Right cardiac atrium (tissue), 5 donors: Measurements from ENCODE around the gene SEMA5A. TPM values are rescaled to one million over a fixed set of nuclear protein-coding genes. Genes with fewer than 3 reads are reported as not detected.

Experiments used
- ATAC-seq, 2 donors: fragments of 200-7000 bp; cut with Tn5 transposase; one replicate each; pipeline versions ENCODE4 v1.8.0 to v1.9.1; 2020; ENCODE audit warnings: moderate library complexity in 2 of 2, mild to moderate bottlenecking in 1 of 2
- DNase-seq, 3 donors: peaks; one replicate each; pipeline ENCODE4 v3.0.0-alpha.2; 2020
- H3K27ac ChIP-seq: one replicate; pipeline ENCODE4 v1.5.1; 2013; ENCODE audit warnings: mild to moderate bottlenecking, low read length, control low read depth, moderate library complexity
- H3K27me3 ChIP-seq: one replicate; pipeline ENCODE4 v1.6.1; 2013; ENCODE audit not compliant: control insufficient read depth, insufficient read depth
- H3K4me1 ChIP-seq: one replicate; pipeline ENCODE4 v1.6.1; 2013; ENCODE audit warnings: low read length; ENCODE audit not compliant: control insufficient read depth, insufficient read depth
- H3K4me3 ChIP-seq: one replicate; pipeline ENCODE4 v1.5.1; 2013; ENCODE audit warnings: low read length, control low read depth
- H3K9me3 ChIP-seq: one replicate; pipeline ENCODE4 v1.6.1; 2013; ENCODE audit warnings: low read length; ENCODE audit not compliant: control insufficient read depth
- WGBS: extraction: QIAGEN DNeasy Blood & Tissue Kit; methylation state at CpG from one replicate; pipeline ENCODE4 v1.1.7; 2013; 5-methylcytosine and 5-hydroxymethylcytosine counted together
- intact Hi-C, 4 donors: fragments of 100-400 bp; cut with DNase I; formaldehyde crosslinking; loops; one replicate each; pipeline versions ENCODE4 v1.11.0 to v1.14.0; 2022 to 2023
- long read RNA-seq, 4 donors: library from polyadenylated mRNA; unstranded; transcript quantifications; one replicate each; pipeline ENCODE4 v2.0.0, GENCODE V29; 2020 to 2021
- polyA plus RNA-seq: library from polyadenylated mRNA; stranded (reverse); fragments of 200-250 nt; gene quantifications from one replicate; pipeline ENCODE4 v1.2.3, GENCODE V29; 2013
- total RNA-seq, 4 donors: library from RNA; stranded (reverse); fragmentation: NEBNext Ultra II Directional; extraction: Animal tissue kit (Norgen Biotek cat#: 25700); gene quantifications; one replicate each; pipeline ENCODE4 v1.2.1, GENCODE V29; 2021
- donor health status: healthy with polysubstance abuse.
- donor health status: DM: no; HTN: yes; CAD: no.
- donor health status: DM: no; HTN: no; CAD: no.
- donor health status: DM: no; HTN: yes; CAD: no; lungs with severe emphysema.
- donor health status: DM: yes; HTN: yes; CAD: no.

Gene SEMA5A, protein sequence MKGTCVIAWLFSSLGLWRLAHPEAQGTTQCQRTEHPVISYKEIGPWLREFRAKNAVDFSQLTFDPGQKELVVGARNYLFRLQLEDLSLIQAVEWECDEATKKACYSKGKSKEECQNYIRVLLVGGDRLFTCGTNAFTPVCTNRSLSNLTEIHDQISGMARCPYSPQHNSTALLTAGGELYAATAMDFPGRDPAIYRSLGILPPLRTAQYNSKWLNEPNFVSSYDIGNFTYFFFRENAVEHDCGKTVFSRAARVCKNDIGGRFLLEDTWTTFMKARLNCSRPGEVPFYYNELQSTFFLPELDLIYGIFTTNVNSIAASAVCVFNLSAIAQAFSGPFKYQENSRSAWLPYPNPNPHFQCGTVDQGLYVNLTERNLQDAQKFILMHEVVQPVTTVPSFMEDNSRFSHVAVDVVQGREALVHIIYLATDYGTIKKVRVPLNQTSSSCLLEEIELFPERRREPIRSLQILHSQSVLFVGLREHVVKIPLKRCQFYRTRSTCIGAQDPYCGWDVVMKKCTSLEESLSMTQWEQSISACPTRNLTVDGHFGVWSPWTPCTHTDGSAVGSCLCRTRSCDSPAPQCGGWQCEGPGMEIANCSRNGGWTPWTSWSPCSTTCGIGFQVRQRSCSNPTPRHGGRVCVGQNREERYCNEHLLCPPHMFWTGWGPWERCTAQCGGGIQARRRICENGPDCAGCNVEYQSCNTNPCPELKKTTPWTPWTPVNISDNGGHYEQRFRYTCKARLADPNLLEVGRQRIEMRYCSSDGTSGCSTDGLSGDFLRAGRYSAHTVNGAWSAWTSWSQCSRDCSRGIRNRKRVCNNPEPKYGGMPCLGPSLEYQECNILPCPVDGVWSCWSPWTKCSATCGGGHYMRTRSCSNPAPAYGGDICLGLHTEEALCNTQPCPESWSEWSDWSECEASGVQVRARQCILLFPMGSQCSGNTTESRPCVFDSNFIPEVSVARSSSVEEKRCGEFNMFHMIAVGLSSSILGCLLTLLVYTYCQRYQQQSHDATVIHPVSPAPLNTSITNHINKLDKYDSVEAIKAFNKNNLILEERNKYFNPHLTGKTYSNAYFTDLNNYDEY
- 10 to 100 TPM; 23.2 to 28.2 (median 25.3) TPM for total RNA-seq
- 6.7 TPM for polyA plus RNA-seq
- long read RNA-seq, donor 1, partial matches to known transcripts, result 3 of 19 reads
- long read RNA-seq, donor 1, other reads (novel, unspliced or antisense), result 16 of 19 reads
- long read RNA-seq, donor 2, partial matches to known transcripts, result 1 of 7 reads
- long read RNA-seq, donor 2, other reads (novel, unspliced or antisense), result 6 of 7 reads
- long read RNA-seq, donor 3, full-length matches to known transcripts, result 1 of 20 reads
- long read RNA-seq, donor 3, partial matches to known transcripts, result 11 of 20 reads
- long read RNA-seq, donor 3, other reads (novel, unspliced or antisense), result 8 of 20 reads
- long read RNA-seq, donor 4, partial matches to known transcripts, result 1 of 3 reads
- long read RNA-seq, donor 4, other reads (novel, unspliced or antisense), result 2 of 3 reads

DNA sequence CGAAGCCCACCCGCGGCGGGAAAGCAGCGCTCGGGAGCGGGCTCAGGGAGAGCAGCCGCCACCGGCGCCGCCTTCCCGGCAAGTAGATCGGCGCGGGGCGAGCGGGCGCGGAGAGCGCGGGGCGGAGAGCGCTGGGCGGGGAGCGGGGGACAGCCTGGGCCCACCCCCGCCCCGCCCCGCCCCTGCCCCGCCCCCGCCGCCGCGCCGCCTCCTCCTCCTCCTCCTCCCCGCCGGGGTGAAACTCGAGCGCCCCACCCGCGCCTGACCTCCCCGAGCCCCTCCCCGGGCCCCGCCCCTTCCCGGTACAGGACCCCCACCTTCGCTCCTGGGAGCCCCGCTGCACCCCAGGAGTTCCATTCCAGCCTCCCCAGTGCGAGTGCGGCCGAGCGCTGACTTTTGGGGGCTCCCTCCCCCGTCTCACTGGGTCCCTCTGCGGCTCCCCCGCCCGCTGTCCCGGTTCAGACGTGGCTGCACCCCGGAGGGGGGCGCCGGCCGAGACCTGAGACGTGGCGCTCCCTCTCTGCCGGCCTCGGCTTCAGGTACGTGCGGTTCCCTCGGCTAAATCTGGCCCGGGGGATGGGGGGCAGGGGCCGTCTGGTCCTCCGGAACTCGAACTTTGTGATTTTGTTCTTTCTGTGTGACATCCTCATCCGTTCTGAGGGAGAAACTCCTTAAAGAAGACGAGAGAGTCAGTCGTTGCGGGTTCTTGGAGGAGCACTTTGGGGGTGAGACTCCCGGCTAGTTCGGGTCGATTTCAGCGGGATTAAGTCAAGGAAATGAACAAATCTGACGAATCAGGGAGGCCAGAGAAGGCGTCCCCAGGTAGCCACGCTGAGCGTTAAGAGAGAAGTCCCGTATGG is at the start of gene SEMA5A:
Gene SEMA5A (minus strand): TSS at position 84 of the 860 bp plus-strand sequence. CDS start 166,129 bp downstream, outside the sequence.
- peak; percentile 85 to 89 for ATAC-seq
- WGBS, result 2% methylated on average over 82 of the region's 84 CpGs
- Histone ChIP-seq H3K9me3 (no peaks in the 10 kb centered on the region), H3K4me1 (no peaks in the 10 kb centered on the region), H3K27me3 (no peaks in the 10 kb centered on the region), H3K27ac (peak within 1 kb of the TSS; percentile 37), H3K4me3 (peak within 1 kb of the TSS; percentile 81)
- intact Hi-C loops, result loop anchor here in 2 of 4 donors (5.0 to 10.0 kb wide), 3 partner anchors 181 to 261 kb away; no protein-coding TSS in a partner anchor
- DNase-seq, result peak; percentile 79 to 92 (median 90)

DNA sequence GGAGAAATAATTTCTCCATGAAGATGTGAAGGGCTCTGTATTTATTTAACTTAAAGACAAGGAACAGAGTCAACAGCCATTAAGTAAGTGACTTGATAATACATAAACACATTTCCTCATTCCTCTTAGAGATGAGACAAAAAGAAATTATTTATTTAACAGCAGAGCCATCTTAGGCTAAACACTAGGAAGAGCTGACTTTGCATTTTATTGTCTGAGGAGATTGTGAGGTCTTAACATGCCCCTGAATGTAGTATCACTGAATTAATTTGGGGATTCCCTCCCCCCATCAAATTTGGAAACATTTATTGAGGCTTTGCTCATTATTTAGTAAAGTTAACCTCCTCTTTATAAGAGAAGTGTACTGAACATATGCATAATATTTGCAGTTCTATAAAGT is 49.0 kb upstream of the SEMA5A start:
- no peak for DNase-seq
- intact Hi-C loops, result no loop called here
- H3K4me1 ChIP-seq, result no peaks in the 10 kb centered on the region

DNA sequence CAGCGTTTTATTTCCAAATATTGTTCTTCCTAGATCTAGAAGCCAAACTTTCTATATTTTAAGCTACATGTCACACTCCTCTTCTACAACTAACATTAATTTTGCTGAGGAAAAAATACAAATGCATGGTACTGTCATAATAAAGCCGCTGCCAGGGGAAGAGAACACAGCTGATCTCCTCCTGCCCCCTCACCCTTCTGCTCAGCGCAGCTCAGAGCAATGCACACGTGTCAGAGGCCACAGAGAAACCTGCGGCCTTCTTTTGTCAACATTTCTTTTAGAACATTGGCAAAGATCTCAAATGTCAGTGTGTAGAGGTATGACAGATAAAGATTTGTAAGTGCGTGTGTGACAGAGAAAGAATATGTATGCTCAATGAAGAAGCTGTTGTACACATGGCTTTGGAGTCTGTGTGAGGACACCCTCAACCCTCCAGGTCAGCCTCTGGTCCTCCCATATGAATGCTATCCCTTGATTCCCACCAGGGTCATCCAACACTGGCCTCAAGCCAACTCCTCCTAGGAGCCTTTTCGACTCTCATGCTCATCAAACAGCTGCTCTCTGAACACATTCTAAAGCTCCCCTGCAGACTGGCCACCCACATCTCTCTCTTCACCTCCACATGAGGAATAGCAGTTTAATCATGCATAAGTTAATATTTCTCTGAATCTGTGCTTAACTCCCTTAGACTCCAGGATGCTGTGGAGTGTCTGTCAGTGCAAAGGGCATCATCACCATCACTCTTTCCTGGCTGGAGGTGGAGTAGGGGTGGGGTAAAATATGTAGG is 43.4 kb upstream of the SEMA5A start:
- no peak for DNase-seq
- Histone ChIP-seq H3K4me1 (no peaks in the 10 kb centered on the region), H3K9me3 (peaks cover 4% of the 10 kb centered on the region), H3K27me3 (no peaks in the 10 kb centered on the region), H3K27ac (no peak overlapping the region), H3K4me3 (no peak overlapping the region)
- intact Hi-C loops, result no loop called here
- 80% methylated on average over 7 of the region's 7 CpGs for WGBS
- ATAC-seq, result no peak

More for the DNA sequence above, 49.0 kb upstream of the SEMA5A start:
- ATAC-seq, result no peak
- Histone ChIP-seq H3K27ac (no peak overlapping the region), H3K9me3 (peaks cover 6% of the 10 kb centered on the region), H3K27me3 (no peaks in the 10 kb centered on the region), H3K4me3 (no peak overlapping the region)

DNA sequence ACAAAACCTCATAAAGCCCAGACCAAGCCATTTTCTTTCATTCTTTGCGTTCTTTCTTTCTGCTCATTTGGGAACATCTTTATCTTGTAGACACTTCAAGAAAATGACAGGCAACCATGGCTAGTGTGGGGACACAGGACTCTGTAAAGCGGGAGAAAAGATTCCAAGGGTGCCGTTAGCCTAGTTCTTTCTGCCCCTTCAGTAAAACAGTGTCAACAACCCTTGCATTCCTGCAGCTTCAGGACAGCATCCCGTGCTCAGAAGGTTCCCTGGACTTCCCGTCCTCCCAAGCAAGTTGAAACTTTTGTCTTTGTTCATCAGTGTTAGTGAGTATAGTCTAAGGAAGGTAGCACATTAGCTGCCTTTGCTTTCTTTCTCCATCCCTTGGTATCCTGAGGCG is 42.4 kb upstream of the SEMA5A start:
- DNase-seq (no peak), ATAC-seq (no peak)
- 70% methylated on average over 6 of the region's 6 CpGs for WGBS
- no peak overlapping the region for H3K27ac ChIP-seq
- H3K4me1 ChIP-seq, result no peaks in the 10 kb centered on the region
- no peak overlapping the region for H3K4me3 ChIP-seq
- H3K9me3 ChIP-seq, result peaks cover 4% of the 10 kb centered on the region
- intact Hi-C loops, result no loop called here
- no peaks in the 10 kb centered on the region for H3K27me3 ChIP-seq

DNA sequence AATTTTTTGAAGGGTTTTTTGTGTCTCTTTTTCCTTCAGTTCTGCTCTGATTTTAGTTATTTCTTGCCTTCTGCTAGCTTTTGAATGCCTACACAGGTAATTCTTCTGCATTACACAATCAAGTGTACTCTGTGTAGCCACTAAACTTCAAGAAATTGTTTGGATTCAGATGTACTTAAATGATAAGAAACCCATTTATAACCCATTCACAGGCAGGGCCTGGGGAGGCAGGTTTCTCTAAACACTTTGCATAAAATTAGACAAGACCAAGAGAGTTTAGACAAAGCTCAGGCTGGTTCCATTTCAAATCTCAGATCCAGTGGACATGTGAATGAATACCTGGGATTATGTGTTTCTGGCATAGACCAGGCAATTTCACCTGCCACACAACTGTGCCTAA is 41.3 kb upstream of the SEMA5A start:
- DNase-seq (no peak), ATAC-seq (no peak)
- Histone ChIP-seq H3K4me1 (no peaks in the 10 kb centered on the region), H3K4me3 (no peak overlapping the region), H3K27ac (no peak overlapping the region), H3K9me3 (peaks cover 6% of the 10 kb centered on the region), H3K27me3 (no peaks in the 10 kb centered on the region)
- intact Hi-C loops, result no loop called here

DNA sequence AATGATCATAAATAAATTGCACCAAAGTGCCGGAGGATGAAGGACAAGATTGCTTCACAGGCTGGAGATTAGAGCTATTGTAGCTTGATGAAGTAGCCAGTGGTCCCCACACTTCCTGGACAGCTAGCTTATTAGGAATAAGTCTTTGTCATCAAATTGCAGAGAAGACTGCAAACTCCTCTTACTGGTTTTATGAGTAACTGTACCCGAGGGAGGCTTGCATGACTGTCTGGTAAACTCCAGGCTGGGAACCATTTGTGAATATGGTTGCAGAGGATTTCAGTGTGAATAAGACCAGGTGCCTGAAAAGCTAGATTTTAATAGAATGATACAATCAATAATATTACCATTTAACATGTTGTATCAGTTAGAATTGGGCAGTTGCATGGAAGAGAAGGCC is 36.5 kb upstream of the SEMA5A start:
- WGBS, result 79% methylated on average over 2 of the region's 2 CpGs
- intact Hi-C loops, result no loop called here
- ATAC-seq, result no peak
- no peaks in the 10 kb centered on the region for H3K4me1 ChIP-seq
- no peak overlapping the region for H3K27ac ChIP-seq
- H3K27me3 ChIP-seq, result no peaks in the 10 kb centered on the region
- no peak overlapping the region for H3K4me3 ChIP-seq
- peaks cover 13% of the 10 kb centered on the region for H3K9me3 ChIP-seq
- DNase-seq, result no peak

DNA sequence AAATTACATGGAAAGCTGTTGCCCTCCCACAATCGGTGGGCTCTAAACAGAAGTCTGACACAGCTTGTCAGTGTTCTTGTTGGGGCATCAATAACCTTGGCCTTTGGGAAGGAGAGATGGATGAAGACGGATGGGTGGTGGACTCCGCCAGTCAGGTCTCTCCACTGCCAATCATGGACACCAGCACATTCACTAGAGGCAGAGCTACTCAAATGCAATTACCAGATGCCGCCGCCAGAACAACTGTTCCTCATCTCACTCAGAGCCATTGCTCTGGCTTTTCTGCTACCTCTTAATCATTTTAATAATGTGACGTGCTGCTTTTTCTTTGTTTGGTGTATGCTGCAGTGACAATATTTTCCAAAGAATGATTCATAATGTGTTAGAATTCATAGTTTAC is 27.9 kb upstream of the SEMA5A start:
- intact Hi-C loops, result no loop called here
- 92% methylated on average over 6 of the region's 6 CpGs for WGBS
- Histone ChIP-seq H3K27me3 (no peaks in the 10 kb centered on the region), H3K4me3 (no peak overlapping the region), H3K27ac (no peak overlapping the region), H3K9me3 (peaks cover 8% of the 10 kb centered on the region), H3K4me1 (no peaks in the 10 kb centered on the region)
- ATAC-seq (no peak), DNase-seq (peak in 1 of 3 donors; percentile 20)

DNA sequence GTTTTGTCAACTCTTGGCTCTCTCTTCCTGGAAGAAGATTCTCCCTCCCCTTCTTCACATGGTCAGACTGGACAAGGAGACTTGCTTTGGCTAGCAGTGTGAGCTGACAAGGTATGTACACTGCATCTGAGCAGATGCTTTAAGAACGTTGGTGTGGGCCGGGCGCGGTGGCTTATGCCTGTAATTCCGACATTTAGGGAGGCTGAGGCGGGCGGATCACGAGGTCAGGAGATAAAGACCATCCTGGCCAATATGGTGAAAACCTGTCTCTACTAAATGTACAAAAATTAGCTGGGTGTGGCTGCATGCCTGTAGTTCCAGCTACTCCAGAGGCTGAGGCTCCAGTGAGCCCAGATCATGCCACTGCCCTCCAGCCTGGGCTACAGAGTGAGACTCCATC is 26.4 kb upstream of the SEMA5A start:
- no peaks in the 10 kb centered on the region for H3K27me3 ChIP-seq
- intact Hi-C loops, result no loop called here
- H3K27ac ChIP-seq, result no peak overlapping the region
- 82% methylated on average over 8 of the region's 8 CpGs for WGBS
- H3K4me3 ChIP-seq, result no peak overlapping the region
- H3K9me3 ChIP-seq, result peaks cover 4% of the 10 kb centered on the region
- no peaks in the 10 kb centered on the region for H3K4me1 ChIP-seq
- ATAC-seq (no peak), DNase-seq (no peak)

DNA sequence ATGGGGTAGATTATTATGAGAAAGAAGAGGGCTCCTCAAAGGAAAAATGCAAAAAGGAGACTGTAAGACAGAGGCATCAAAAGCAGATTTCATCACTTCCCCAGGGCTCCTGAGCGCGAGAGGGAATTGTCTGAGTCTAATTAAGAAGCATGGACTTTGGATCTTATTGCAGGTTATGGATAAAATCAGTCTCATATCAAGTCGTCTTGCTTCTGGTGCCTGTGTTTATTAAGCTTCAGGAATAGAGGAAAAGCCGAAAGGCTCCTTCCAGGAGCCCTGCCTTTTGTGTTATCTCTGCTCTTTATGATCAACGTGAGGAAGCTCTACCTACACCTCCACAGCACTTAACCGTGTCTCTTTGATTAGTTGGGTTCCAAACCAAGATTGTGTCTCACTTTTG is 25.0 kb upstream of the SEMA5A start:
- Histone ChIP-seq H3K4me3 (no peak overlapping the region), H3K9me3 (peaks cover 4% of the 10 kb centered on the region), H3K27me3 (no peaks in the 10 kb centered on the region), H3K27ac (no peak overlapping the region), H3K4me1 (no peaks in the 10 kb centered on the region)
- DNase-seq (no peak), ATAC-seq (no peak)
- intact Hi-C loops, result no loop called here
- WGBS, result 73% methylated on average over 6 of the region's 6 CpGs
